ENCODE results near the gene CCDC24. TPM values are rescaled to one million over a fixed set of nuclear protein-coding genes. Genes with fewer than 3 reads are reported as not detected.

Gene CCDC24
- total RNA-seq, 1 experiment from 2014 or later: 24.4 TPM

- in situ Hi-C loops (cut with HindIII; ENCODE audit: low pct_unique_long_range_greater_than_20kb, low sequenced_read_pairs) (no loop called here), intact Hi-C loops (cut with micrococcal nuclease; ENCODE audit: unreplicated experiment) (no loop called here)
- POLR2A ChIA-PET: no interaction called here
- DNase-seq (ENCODE audit: low read depth, low spot score) (no peak), ATAC-seq (no peak)
- BruUV-seq (replicated peaks): no TSS peak
- CTCF ChIA-PET: no interaction called here
- no peaks in the 10 kb centered on the region for H3K27me3 ChIP-seq (ENCODE audit: control insufficient read depth, insufficient read depth, low read length)
- H3K4me3 ChIP-seq (ENCODE audit: low read depth in 2 of 2, low read length in 2 of 2): no peak overlapping the region
- H3K4me1 ChIP-seq (ENCODE audit: control insufficient read depth, insufficient read depth, low read length): peaks cover 18% of the 10 kb centered on the region
- TF ChIP-seq REST (IDR thresholded peaks at IDR 0.05; ENCODE audit: insufficient read depth in 1 of 2, low read depth in 2 of 2, low read length in 1 of 2): no peak
- no peak for TF ChIP-seq POLR2AphosphoS5 (IDR thresholded peaks at IDR 0.05; ENCODE audit: low read depth, low read length)
- no peak for TF ChIP-seq SIN3A (IDR thresholded peaks at IDR 0.05; ENCODE audit: borderline replicate concordance, insufficient read depth, low read depth, low read length)
- TF ChIP-seq TCF7L2 (IDR thresholded peaks at IDR 0.05; ENCODE audit: low read depth, low read length): no peak
- TF ChIP-seq CTCF (IDR thresholded peaks at IDR 0.05): no peak
- no peak overlapping the region for H3K27ac ChIP-seq (ENCODE audit: low read length)
- no peaks in the 10 kb centered on the region for H3K9me3 ChIP-seq (ENCODE audit: control insufficient read depth, insufficient read depth, low read depth, low read length)
- H3K36me3 ChIP-seq (ENCODE audit: control insufficient read depth, insufficient read depth, low read length): no peaks in the 10 kb centered on the region; the same call in 1 of the 2 replicates
Observed at GRCh38 chr1:44025816-44026215, 34.4 kb downstream of the CCDC24 start.

- no peaks in the 10 kb centered on the region for H3K9me3 ChIP-seq (ENCODE audit: control insufficient read depth, insufficient read depth, low read depth, low read length)
- in situ Hi-C loops (cut with HindIII; ENCODE audit: low pct_unique_long_range_greater_than_20kb, low sequenced_read_pairs) (no loop called here), intact Hi-C loops (cut with micrococcal nuclease; ENCODE audit: unreplicated experiment) (no loop called here)
- no TSS peak for BruUV-seq (replicated peaks)
- H3K36me3 ChIP-seq (ENCODE audit: control insufficient read depth, insufficient read depth, low read length): no peaks in the 10 kb centered on the region; the same call in 1 of the 2 replicates
- H3K27me3 ChIP-seq (ENCODE audit: control insufficient read depth, insufficient read depth, low read length): no peaks in the 10 kb centered on the region
- no peak for TF ChIP-seq SIN3A (IDR thresholded peaks at IDR 0.05; ENCODE audit: borderline replicate concordance, insufficient read depth, low read depth, low read length)
- TF ChIP-seq TCF7L2 (IDR thresholded peaks at IDR 0.05; ENCODE audit: low read depth, low read length): no peak
- no peak for TF ChIP-seq POLR2AphosphoS5 (IDR thresholded peaks at IDR 0.05; ENCODE audit: low read depth, low read length)
- no peak for TF ChIP-seq CTCF (IDR thresholded peaks at IDR 0.05)
- no peak for TF ChIP-seq REST (IDR thresholded peaks at IDR 0.05; ENCODE audit: insufficient read depth in 1 of 2, low read depth in 2 of 2, low read length in 1 of 2)
- ChIA-PET POLR2A (no interaction called here), CTCF (no interaction called here)
- H3K27ac ChIP-seq (ENCODE audit: low read length): no peak overlapping the region
- DNase-seq (ENCODE audit: low read depth, low spot score) (no peak), ATAC-seq (no peak)
- peaks cover 24% of the 10 kb centered on the region for H3K4me1 ChIP-seq (ENCODE audit: control insufficient read depth, insufficient read depth, low read length)
- H3K4me3 ChIP-seq (ENCODE audit: low read depth in 2 of 2, low read length in 2 of 2): no peak overlapping the region
Observed at GRCh38 chr1:44027320-44027719, 35.9 kb downstream of the CCDC24 start.

Measured in Panc1 (cell line).